Gastrocnemius medialis (tissue), 4 donors: Measurements from ENCODE around the gene MED27. TPM values are rescaled to one million over a fixed set of nuclear protein-coding genes. Genes with fewer than 3 reads are reported as not detected.

ENCODE experiments used
- ATAC-seq, 2 donors: fragments of 150-250 bp; one replicate each; pipeline ENCODE4 v1.9.1; 2016
- DNase-seq, 2 donors: peaks; one replicate each; pipeline ENCODE4 v3.0.0-alpha.2; 2019
- H3K27ac ChIP-seq, 4 donors: fragments of 200-600 bp; sonication (generic); 1 replicate in 1 of 4; 2 replicates in 3 of 4; pipeline ENCODE4 v1.5.1; 2016 to 2018; ENCODE audit warnings: mild to moderate bottlenecking in 2 of 4, moderate library complexity in 1 of 4
- H3K27me3 ChIP-seq, 3 donors: fragments of 200-600 bp; sonication (generic) in 2 of 3; 1 replicate in 1 of 3; 2 replicates in 2 of 3; pipeline versions ENCODE4 v1.5.1 to v1.6.0; 2016 to 2019; ENCODE audit warnings: mild to moderate bottlenecking in 1 of 3, moderate library complexity in 1 of 3
- H3K36me3 ChIP-seq, 2 donors: fragments of 200-600 bp; sonication (generic) in 1 of 2; one replicate each; pipeline ENCODE4 v1.5.1; 2017 to 2018
- H3K4me1 ChIP-seq, 2 donors: fragments of 200-600 bp; sonication (generic) in 1 of 2; one replicate each; pipeline ENCODE4 v1.5.1; 2016 to 2017; ENCODE audit warnings: mild to moderate bottlenecking in 2 of 2
- H3K4me3 ChIP-seq, 4 donors: fragments of 200-600 bp; sonication (generic) in 3 of 4; 1 replicate in 1 of 4; 2 replicates in 3 of 4; pipeline ENCODE4 v1.5.1; 2016 to 2019; ENCODE audit warnings: mild to moderate bottlenecking in 2 of 4
- H3K9me3 ChIP-seq, 3 donors: fragments of 200-600 bp; sonication (generic) in 2 of 3; 1 replicate in 1 of 3; 2 replicates in 2 of 3; pipeline ENCODE4 v1.5.1; 2016 to 2019
- POLR2A ChIP-seq, 2 donors: fragments of 450-650 bp; IDR thresholded peaks; one replicate each; pipeline ENCODE4 v1.6.1; 2017; ENCODE audit warnings: antibody characterized with exemption in 2 of 2, mild to moderate bottlenecking in 2 of 2, moderate library complexity in 2 of 2
- in situ Hi-C, 4 donors: fragments of 200-750 bp; cut with MboI; loops; one replicate each; pipeline versions ENCODE4 v1.15.0 to v1.8.0; 2017; ENCODE audit warnings: low sequenced_read_pairs in 4 of 4
- intact Hi-C: fragments of 100-400 bp; cut with DNase I; formaldehyde crosslinking; loops from one replicate; pipeline ENCODE4 v1.15.1; 2023; ENCODE audit warnings: low total_unique reads
- total RNA-seq, 4 donors: library from RNA; depleted of rRNA; stranded (reverse); fragments of >200 nt; gene quantifications; one replicate each; pipeline versions ENCODE4 v1.1.0 to v1.2.3, GENCODE V29; 2016
- TF ChIP-seq, protein P1 (sequence below), 5 experiments: fragments of 450-650 bp in 3 of 5; fragments of 200-600 bp in 2 of 5; sonication (generic) in 2 of 5; IDR thresholded peaks in 4 of 5; conservative IDR thresholded peaks in 1 of 5; 1 replicate in 4 of 5; 2 replicates in 1 of 5; pipeline ENCODE4 v1.5.1; 2016 to 2019; ENCODE audit warnings: antibody characterized with exemption in 5 of 5, mild to moderate bottlenecking in 3 of 5, moderate library complexity in 3 of 5

MED27 gene
- total RNA-seq, 4 donors from 2014 or later, result 11.6 to 20.3 (median 13.9) TPM

DNA sequence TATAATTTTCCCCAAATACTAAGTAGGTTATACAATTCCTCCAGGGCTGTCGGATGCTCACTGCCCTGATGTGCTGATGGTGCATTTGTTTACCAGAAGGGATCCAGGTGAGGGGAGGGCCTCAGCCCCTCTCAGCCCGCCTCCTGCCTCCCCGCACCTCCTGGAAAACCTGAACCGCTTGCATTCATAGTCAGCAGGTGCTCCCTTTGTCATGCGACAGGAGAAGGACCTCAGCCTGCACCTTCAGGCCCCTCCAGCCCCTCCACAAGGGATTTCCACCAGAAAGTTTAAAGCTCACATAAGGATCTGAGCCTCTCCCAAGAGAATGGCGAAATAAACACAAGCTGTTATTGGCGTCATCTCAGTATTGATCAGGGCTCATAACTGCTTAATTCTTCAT lies 45.7 kb upstream of the MED27 start:
- Histone ChIP-seq H3K36me3 (no peaks in the 10 kb centered on the region), H3K4me3 (no peak overlapping the region), H3K4me1 (no peaks in the 10 kb centered on the region), H3K27ac (no peak overlapping the region), H3K9me3 (no peaks in the 10 kb centered on the region), H3K27me3 (peaks cover 29 to 31% (median 29%) of the 10 kb centered on the region in 3 donors)
- intact Hi-C loops (no loop called here), in situ Hi-C loops (no loop called here)
- TF ChIP-seq, protein P1, sequence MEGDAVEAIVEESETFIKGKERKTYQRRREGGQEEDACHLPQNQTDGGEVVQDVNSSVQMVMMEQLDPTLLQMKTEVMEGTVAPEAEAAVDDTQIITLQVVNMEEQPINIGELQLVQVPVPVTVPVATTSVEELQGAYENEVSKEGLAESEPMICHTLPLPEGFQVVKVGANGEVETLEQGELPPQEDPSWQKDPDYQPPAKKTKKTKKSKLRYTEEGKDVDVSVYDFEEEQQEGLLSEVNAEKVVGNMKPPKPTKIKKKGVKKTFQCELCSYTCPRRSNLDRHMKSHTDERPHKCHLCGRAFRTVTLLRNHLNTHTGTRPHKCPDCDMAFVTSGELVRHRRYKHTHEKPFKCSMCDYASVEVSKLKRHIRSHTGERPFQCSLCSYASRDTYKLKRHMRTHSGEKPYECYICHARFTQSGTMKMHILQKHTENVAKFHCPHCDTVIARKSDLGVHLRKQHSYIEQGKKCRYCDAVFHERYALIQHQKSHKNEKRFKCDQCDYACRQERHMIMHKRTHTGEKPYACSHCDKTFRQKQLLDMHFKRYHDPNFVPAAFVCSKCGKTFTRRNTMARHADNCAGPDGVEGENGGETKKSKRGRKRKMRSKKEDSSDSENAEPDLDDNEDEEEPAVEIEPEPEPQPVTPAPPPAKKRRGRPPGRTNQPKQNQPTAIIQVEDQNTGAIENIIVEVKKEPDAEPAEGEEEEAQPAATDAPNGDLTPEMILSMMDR (IDR thresholded peaks at IDR 0.05 in 4 of 5, conservative IDR thresholded peaks at IDR 0.05 in 1 of 5), result no peak
- TF ChIP-seq POLR2A (IDR thresholded peaks at IDR 0.05), result no peak
- ATAC-seq, result no peak
- DNase-seq, result no peak

DNA sequence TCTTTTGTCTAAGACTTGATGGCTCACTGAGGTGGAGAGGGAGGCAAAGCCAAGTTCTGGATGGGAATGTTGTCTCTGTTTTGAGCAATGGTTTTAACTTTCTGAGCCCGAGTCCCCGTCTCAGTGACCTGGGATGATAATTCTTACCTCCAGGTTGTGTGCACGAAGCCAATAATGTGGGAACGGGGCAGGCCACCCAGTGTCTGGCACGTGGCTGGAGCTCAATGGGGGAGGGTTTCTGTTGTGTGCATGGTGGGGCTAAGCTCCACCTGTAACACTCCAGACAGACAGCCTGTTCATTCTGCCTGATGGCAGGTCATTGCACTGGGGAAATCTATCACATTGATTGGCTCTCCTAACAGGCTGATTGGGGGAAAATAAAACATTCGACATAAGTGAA lies 45.1 kb upstream of the MED27 start:
- no peak for TF ChIP-seq POLR2A (IDR thresholded peaks at IDR 0.05)
- TF ChIP-seq, protein P1 (IDR thresholded peaks at IDR 0.05 in 4 of 5, conservative IDR thresholded peaks at IDR 0.05 in 1 of 5), result no peak
- H3K27ac ChIP-seq, result no peak overlapping the region
- no peaks in the 10 kb centered on the region for H3K4me1 ChIP-seq
- no peaks in the 10 kb centered on the region for H3K9me3 ChIP-seq
- H3K36me3 ChIP-seq, result no peaks in the 10 kb centered on the region
- no peak for ATAC-seq
- H3K4me3 ChIP-seq, result no peak overlapping the region
- no peak for DNase-seq
- peaks cover 26 to 32% (median 28%) of the 10 kb centered on the region in 3 donors for H3K27me3 ChIP-seq
- in situ Hi-C loops, result no loop called here
- intact Hi-C loops, result no loop called here

DNA sequence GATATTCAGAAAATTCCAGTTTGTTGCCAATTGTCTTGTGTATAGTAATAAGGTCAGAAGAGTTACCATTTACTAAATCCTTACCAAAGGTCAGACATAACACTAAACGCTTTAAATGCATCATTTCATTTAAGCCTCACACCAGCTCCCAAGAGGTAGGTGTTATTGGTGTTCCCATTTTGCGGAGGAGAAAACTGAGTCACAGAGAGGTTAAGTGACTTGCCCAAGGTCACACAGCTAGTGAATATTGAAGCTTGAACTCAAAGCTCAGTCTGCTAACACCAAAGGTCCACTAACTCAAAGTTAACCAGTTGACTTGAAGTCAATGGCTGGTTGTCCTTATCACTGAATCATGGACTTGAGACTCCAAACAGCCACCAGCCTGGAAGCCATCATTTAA lies 41.4 kb upstream of the MED27 start:
- H3K27me3 ChIP-seq, result peaks cover 0 to 16% (median 16%) of the 10 kb centered on the region in 3 donors
- intact Hi-C loops (no loop called here), in situ Hi-C loops (no loop called here)

DNA sequence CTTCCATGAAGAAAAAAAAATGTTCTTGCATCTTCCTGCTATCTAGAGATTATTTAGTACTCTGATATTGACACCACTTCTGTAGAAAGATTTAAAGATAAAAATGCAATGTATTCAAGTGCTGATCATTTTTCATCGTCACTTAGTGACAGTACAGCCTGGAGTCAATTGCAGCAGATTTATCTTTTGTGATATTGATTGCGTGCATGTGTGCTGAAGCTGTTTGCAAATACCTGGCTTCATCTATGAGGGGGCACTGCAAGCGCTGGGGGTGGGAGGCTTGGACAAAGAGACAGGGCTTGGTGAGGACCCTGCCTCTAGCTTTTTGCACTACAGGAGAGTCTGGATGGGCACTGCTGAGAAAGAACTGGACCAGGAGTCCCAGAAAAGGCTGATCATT lies 38.0 kb upstream of the MED27 start:
- H3K4me1 ChIP-seq, result no peaks in the 10 kb centered on the region
- peaks cover 0 to 5% (median 0%) of the 10 kb centered on the region in 3 donors for H3K27me3 ChIP-seq
- DNase-seq (no peak), ATAC-seq (no peak)
- H3K9me3 ChIP-seq, result no peaks in the 10 kb centered on the region
- intact Hi-C loops (no loop called here), in situ Hi-C loops (no loop called here)
- no peak overlapping the region for H3K27ac ChIP-seq
- no peak for TF ChIP-seq POLR2A (IDR thresholded peaks at IDR 0.05)
- TF ChIP-seq, protein P1 (IDR thresholded peaks at IDR 0.05 in 4 of 5, conservative IDR thresholded peaks at IDR 0.05 in 1 of 5), result no peak
- no peak overlapping the region for H3K4me3 ChIP-seq
- H3K36me3 ChIP-seq, result no peaks in the 10 kb centered on the region

More for the DNA sequence above, 41.4 kb upstream of the MED27 start:
- no peaks in the 10 kb centered on the region for H3K4me1 ChIP-seq
- no peaks in the 10 kb centered on the region for H3K9me3 ChIP-seq
- H3K27ac ChIP-seq, result no peak overlapping the region
- no peak for DNase-seq
- H3K4me3 ChIP-seq, result no peak overlapping the region
- H3K36me3 ChIP-seq, result no peaks in the 10 kb centered on the region
- no peak for ATAC-seq
- no peak for TF ChIP-seq POLR2A (IDR thresholded peaks at IDR 0.05)
- TF ChIP-seq, protein P1 (IDR thresholded peaks at IDR 0.05 in 4 of 5, conservative IDR thresholded peaks at IDR 0.05 in 1 of 5), result no peak

DNA sequence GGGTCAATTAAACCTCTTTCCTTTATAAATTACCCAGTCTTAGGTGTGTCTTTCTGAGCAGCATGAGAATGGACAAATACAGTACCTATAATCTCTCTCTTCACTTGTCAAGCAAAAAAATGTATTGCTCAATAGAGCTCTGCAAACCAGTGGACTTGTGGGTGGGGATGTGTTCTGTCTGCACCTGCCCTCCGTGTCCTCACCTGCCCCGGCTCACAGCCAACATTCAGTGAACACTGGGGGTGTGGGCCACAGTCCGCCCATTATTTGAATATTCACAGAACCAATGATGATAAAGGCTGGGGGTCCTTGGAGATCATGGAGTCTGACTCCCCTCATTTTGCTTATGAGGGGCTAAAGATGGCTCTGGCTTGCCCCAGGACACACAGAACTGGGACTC lies 36.9 kb upstream of the MED27 start:
- Histone ChIP-seq H3K4me1 (no peaks in the 10 kb centered on the region), H3K27ac (no peak overlapping the region), H3K9me3 (no peaks in the 10 kb centered on the region), H3K4me3 (no peak overlapping the region), H3K27me3 (peaks cover 0 to 5% (median 0%) of the 10 kb centered on the region in 3 donors), H3K36me3 (no peaks in the 10 kb centered on the region)
- in situ Hi-C loops, result no loop called here
- intact Hi-C loops, result no loop called here
- TF ChIP-seq, protein P1 (IDR thresholded peaks at IDR 0.05 in 4 of 5, conservative IDR thresholded peaks at IDR 0.05 in 1 of 5), result no peak
- no peak for TF ChIP-seq POLR2A (IDR thresholded peaks at IDR 0.05)
- DNase-seq (no peak), ATAC-seq (no peak)
